HUES6 (cell line): ENCODE results near the gene PXYLP1.
"Not testable (repeated sequence)": the region's sequence is repeated elsewhere in the genome, so short reads cannot be mapped to it uniquely, and the experiment has no call there.

Experiments used
- H3K27ac ChIP-seq: 2 replicates; pipeline ENCODE4 v1.7.0; 2013; ENCODE audit warnings: low read depth, mild to moderate bottlenecking, low read length, inconsistent platforms
- H3K27me3 ChIP-seq: 2 replicates; pipeline ENCODE4 v1.6.1; 2013; ENCODE audit warnings: low read length; ENCODE audit not compliant: control insufficient read depth, insufficient read depth
- H3K36me3 ChIP-seq: 2 replicates; pipeline ENCODE4 v1.6.1; 2013; ENCODE audit warnings: low read length; ENCODE audit not compliant: control insufficient read depth, insufficient read depth
- H3K4me1 ChIP-seq: 2 replicates; pipeline ENCODE4 v1.6.1; 2013; ENCODE audit warnings: low read length; ENCODE audit not compliant: control insufficient read depth, insufficient read depth
- H3K4me3 ChIP-seq: 2 replicates; pipeline ENCODE4 v1.5.1; 2013; ENCODE audit warnings: low read depth, low read length
- H3K9ac ChIP-seq: one replicate; pipeline ENCODE4 v1.6.1; 2013; ENCODE audit warnings: mild to moderate bottlenecking, low read length
- H3K9me3 ChIP-seq: 2 replicates; pipeline ENCODE4 v1.6.1; 2013; ENCODE audit warnings: low read depth, low read length; ENCODE audit not compliant: control insufficient read depth, insufficient read depth

Gene PXYLP1

DNA sequence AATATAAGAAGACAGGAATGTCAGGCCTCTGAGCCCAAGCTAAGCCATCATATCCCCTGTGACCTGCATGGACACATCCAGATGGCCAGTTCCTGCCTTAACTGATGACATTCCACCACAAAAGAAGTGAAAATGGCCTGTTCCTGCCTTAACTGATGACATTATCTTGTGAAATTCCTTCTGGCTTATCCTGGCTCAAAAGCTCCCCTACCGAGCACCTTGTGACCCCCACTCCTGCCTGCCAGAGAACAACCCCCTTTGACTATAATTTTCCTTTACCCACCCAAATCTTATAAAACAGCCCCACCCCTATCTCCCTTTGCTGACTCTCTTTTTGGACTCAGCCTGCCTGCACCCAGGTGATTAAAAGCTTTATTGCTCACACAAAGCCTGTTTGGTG, 20.3 kb upstream of the PXYLP1 start:
- not testable (repeated sequence) for H3K36me3 ChIP-seq, H3K27ac ChIP-seq, H3K27me3 ChIP-seq, H3K9ac ChIP-seq, H3K9me3 ChIP-seq, H3K4me3 ChIP-seq, H3K4me1 ChIP-seq

DNA sequence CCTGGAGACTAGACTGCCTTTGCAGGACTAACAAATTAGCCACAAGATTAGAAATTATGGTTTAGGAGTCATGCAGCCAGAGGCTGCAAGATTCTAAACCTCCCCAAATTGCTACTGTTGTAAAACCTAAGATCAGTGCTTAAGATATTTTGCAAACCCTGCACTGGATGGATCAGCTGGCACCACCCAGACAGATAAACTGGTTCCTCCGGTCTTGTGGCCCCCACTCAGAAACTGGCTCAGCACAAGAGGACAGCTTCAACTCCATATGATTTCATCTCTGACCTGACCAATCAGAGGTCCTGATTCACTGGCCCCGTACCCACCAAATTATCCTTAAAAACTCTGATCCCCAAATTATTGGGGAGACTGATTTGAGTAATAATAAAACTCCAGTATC, 19.5 kb upstream of the PXYLP1 start:
- 0 out of 2 replicates have a peak, but pooled peaks cover 4% of the 10 kb centered on the region for H3K9me3 ChIP-seq
- H3K36me3 ChIP-seq, result no peaks in the 10 kb centered on the region
- H3K4me1 ChIP-seq, result peaks cover 7% of the 10 kb centered on the region; the same call in 1 of the 2 replicates
- H3K27ac ChIP-seq, result peak overlapping the region; percentile 33; the same call in 1 of the 2 replicates
- no peaks in the 10 kb centered on the region for H3K27me3 ChIP-seq
- no peak overlapping the region for H3K9ac ChIP-seq
- no peak overlapping the region for H3K4me3 ChIP-seq

DNA sequence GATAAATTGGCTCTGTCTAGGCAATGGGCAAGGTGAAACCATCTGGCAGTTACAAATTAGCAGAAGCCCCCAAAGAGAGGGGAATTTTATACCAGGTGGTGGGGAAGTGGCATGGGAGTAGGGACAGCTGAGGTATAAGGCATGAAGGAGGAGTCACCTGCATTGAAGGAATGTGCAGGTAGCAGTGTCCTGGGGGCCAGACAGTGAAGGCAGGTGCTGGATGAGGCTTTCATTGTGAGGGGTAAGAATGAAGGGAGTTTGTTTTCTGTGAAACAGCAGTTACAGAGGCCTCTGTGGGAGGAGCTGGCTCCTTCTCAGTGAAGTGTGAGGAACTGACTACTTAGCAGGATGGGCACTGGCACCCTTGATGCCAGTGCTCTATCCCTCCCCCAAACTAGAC, 19.1 kb upstream of the PXYLP1 start:
- Histone ChIP-seq H3K9me3 (0 out of 2 replicates have a peak, but pooled peaks cover 4% of the 10 kb centered on the region), H3K9ac (no peak overlapping the region), H3K36me3 (no peaks in the 10 kb centered on the region), H3K27ac (no peak overlapping the region), H3K4me3 (no peak overlapping the region), H3K27me3 (no peaks in the 10 kb centered on the region), H3K4me1 (peaks cover 8% of the 10 kb centered on the region; the same call in 1 of the 2 replicates)

DNA sequence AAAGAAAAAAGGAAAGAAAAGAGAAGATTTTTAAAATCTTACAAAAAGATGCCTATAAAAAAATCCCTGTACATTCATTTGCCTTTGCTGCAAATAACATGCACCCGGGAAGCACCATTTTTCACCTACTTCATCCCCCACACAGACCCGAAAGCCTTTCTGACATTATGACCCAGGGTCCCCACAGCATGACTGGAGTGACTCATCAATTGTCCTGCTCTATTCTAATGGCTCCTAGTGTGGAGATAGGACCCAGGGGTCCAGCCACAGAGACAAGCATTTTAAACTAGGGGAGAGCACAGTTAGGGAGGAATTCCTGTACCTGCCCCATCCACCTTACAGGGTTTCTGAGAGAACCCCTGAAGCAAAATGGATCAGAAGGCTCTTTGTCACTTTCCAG, 14.7 kb upstream of the PXYLP1 start:
- Histone ChIP-seq H3K27ac (no peak overlapping the region), H3K27me3 (no peaks in the 10 kb centered on the region), H3K9me3 (0 out of 2 replicates have a peak, but pooled peaks cover 5% of the 10 kb centered on the region), H3K36me3 (no peaks in the 10 kb centered on the region), H3K4me1 (peaks cover 4% of the 10 kb centered on the region; the same call in 1 of the 2 replicates), H3K4me3 (no peak overlapping the region), H3K9ac (no peak overlapping the region)

DNA sequence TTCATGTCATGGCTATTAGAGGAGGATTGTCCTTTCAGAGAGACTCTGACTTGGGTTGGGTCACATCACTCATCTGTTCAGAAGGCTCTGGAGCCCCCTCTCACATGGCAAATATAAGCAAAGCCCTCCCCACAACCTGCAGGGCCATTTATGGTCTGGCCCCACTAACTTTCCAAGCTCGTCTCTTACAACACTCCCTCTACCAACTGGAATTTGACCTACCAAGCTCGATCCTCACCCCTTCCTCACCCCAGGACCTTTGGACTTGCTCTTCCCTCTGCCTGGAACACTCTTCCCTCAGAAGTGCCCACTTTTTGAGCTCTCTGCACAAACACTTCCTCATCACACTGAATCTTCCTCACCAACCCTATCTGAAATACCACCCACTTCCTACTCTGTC, 14.2 kb upstream of the PXYLP1 start:
- Histone ChIP-seq H3K9ac (no peak overlapping the region), H3K27me3 (no peaks in the 10 kb centered on the region), H3K36me3 (no peaks in the 10 kb centered on the region), H3K4me1 (peaks cover 3% of the 10 kb centered on the region; the same call in 1 of the 2 replicates), H3K4me3 (no peak overlapping the region), H3K27ac (no peak overlapping the region), H3K9me3 (peaks cover 9% of the 10 kb centered on the region; the same call in 1 of the 2 replicates)

DNA sequence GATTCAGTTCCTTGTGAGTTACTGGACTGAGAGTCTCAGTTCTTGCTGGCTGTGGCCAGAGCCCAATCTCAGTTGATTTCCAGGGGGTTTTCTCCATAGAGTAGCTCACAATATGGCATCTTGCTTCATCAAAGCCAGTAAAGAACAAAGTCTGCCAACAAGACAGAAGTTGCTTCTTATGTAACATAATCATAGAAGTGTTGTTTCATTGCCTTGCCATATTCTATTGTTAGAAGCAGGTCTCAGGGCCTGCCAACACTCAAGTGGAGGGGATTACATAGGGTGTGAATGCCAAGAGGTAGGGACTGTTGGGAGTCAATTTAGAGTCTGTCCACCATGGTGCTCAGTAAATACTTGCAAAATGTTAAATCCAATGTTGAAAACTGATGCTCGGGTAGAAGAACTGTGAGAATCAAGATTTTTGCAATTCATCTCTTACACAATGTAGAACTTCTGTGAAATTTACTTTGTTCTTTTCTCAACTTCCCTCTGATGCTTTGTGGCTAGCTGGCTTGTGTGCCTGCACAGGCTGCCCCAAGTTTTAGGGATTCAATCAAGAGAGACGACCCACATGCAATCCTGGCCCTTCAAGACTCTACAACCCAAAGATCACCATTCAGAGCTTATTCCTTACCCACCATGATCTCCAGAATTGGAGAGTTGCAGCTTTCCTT, 13.3 kb upstream of the PXYLP1 start:
- Histone ChIP-seq H3K9me3 (peaks cover 14% of the 10 kb centered on the region), H3K36me3 (no peaks in the 10 kb centered on the region), H3K27ac (no peak overlapping the region), H3K27me3 (no peaks in the 10 kb centered on the region), H3K4me1 (peaks cover 3% of the 10 kb centered on the region; the same call in 1 of the 2 replicates), H3K4me3 (no peak overlapping the region), H3K9ac (no peak overlapping the region)

DNA sequence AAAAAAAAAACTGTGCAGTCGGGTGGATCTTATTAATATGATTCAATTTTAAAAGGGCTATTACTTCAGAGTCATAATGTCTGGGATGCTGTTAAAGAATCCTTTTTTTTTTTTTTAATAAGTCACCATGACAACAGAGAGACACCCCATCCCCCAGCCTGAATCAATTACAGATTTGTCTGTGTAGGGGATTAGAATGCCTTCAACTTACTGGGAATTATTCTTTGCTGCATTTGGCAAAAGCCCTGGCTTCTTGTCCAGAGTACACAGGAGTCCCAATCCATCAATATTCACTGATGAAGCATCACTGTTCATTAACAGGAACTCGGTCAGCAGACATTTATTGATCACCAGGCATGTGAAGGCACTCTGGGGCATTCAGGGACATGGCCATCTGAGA, 12.7 kb upstream of the PXYLP1 start:
- Histone ChIP-seq H3K27me3 (no peaks in the 10 kb centered on the region), H3K27ac (no peak overlapping the region), H3K9ac (no peak overlapping the region), H3K36me3 (no peaks in the 10 kb centered on the region), H3K4me3 (no peak overlapping the region), H3K4me1 (peaks cover 3% of the 10 kb centered on the region; the same call in 1 of the 2 replicates), H3K9me3 (peaks cover 16% of the 10 kb centered on the region)

DNA sequence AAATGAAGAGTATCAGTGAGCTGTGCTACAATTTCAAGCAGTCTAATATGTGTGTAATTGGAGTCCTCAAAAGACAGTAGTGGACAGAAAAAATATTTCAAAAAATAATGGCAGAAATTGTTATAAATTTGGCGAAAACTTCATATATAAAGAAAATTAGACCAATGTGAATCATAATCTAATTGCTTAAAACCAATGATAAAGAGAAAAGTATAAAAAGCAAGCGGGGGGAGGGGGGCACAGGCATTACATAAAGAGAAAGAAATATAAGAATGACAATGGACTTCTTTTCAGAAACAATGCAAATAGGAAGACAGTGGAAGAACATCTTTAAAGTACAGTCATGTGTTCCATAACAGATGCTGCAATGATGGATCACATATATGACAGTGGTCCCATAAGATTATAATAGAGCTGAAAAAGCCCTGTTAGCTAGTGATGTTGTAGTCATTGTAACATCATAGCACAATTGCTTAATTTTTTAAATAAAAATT, 7.9 kb upstream of the PXYLP1 start:
- H3K27ac ChIP-seq, result no peak overlapping the region
- no peaks in the 10 kb centered on the region for H3K27me3 ChIP-seq
- H3K4me1 ChIP-seq, result peaks cover 4% of the 10 kb centered on the region; the same call in 1 of the 2 replicates
- H3K36me3 ChIP-seq, result no peaks in the 10 kb centered on the region
- H3K9ac ChIP-seq, result no peak overlapping the region
- no peak overlapping the region for H3K4me3 ChIP-seq
- peaks cover 24% of the 10 kb centered on the region for H3K9me3 ChIP-seq

DNA sequence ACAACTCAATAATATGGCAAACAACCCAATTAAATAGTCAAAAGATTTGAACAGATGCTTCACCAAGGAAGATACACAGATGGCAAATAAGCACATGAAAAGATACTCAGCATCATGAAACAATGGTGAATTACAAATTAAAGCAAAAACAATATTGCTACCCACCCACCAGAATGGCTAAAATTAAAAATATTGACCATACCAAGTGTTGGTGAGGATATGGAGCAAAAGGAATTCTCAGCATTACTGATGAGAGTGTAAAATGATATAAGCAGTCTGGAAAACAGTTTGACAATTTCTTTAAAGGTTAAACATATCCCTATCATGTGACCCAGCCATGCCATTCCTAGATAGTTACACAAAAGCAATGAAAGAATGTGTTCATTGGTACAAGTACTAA, 5.7 kb upstream of the PXYLP1 start:
- Histone ChIP-seq H3K4me1 (peaks cover 25% of the 10 kb centered on the region), H3K9me3 (peaks cover 24% of the 10 kb centered on the region), H3K4me3 (no peak overlapping the region), H3K27me3 (peaks cover 16% of the 10 kb centered on the region), H3K27ac (no peak overlapping the region), H3K36me3 (no peaks in the 10 kb centered on the region), H3K9ac (no peak overlapping the region)

DNA sequence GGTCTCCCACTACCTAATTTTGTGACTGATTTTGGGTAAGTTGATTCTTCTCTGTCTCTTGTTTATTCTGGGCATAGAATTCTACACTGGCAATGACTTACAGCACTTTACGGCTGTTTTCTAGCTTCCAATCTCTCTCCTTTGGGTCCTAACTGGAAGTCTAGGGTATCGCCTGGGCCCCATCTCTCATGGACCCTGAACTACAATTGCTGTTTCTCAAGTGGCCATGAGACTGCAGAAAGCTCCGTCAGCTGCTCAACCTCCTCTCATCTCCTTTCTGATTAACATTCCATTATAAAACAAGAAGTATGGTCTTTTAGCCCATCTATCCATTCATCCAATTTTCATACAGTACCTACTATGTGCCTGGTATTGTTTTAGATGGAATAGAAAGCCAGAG, 4.4 kb upstream of the PXYLP1 start:
- H3K9ac ChIP-seq, result no peak overlapping the region
- peaks cover 30% of the 10 kb centered on the region for H3K4me1 ChIP-seq
- peaks cover 21% of the 10 kb centered on the region for H3K9me3 ChIP-seq
- H3K36me3 ChIP-seq, result no peaks in the 10 kb centered on the region
- no peak overlapping the region for H3K4me3 ChIP-seq
- H3K27me3 ChIP-seq, result peaks cover 17% of the 10 kb centered on the region
- H3K27ac ChIP-seq, result no peak overlapping the region

DNA sequence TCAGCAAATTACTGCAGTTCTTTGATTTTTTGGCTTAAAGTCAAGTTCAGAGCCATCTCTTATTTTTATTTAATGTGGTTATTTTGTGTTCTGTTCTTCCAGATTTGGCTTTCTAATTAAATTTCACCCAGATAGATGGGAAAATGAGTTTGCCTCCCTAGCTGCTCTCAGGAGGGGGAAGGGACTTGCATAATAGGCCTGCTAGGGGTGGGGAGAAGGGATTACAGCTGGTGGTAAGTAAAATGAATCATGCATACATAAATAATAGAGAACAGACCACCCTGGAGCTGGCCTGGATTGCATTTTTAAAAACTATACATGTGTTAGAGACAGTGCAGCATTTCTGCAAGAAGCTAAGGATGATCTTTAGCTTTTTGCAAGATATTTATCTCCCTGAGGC, 3.9 kb upstream of the PXYLP1 start:
- H3K9ac ChIP-seq, result no peak overlapping the region
- peaks cover 22% of the 10 kb centered on the region for H3K27me3 ChIP-seq
- H3K27ac ChIP-seq, result no peak overlapping the region
- H3K9me3 ChIP-seq, result peaks cover 17% of the 10 kb centered on the region
- no peaks in the 10 kb centered on the region for H3K36me3 ChIP-seq
- no peak overlapping the region for H3K4me3 ChIP-seq
- H3K4me1 ChIP-seq, result peaks cover 33% of the 10 kb centered on the region
